GM06990 (cell line): ENCODE results near the gene EML1.

Experiments used
- DNase-seq: peaks from one replicate; pipeline ENCODE4 v3.0.0-alpha.2; 2011; ENCODE audit not compliant: insufficient read length; ENCODE audit errors: extremely low read depth
- H3K27me3 ChIP-seq: replicated peaks from 2 replicates; pipeline ENCODE4 v1.6.0; 2011; ENCODE audit warnings: low read length; ENCODE audit not compliant: control insufficient read depth, insufficient read depth
- H3K36me3 ChIP-seq: 2 replicates; pipeline ENCODE4 v1.5.1; 2011; ENCODE audit warnings: low read length; ENCODE audit not compliant: control insufficient read depth, insufficient read depth
- H3K4me3 ChIP-seq: replicated peaks from 2 replicates; pipeline ENCODE4 v1.5.1; 2011; ENCODE audit warnings: low read depth, mild to moderate bottlenecking, control low read depth, low read length
- TF ChIP-seq, protein P1 (sequence below): IDR thresholded peaks from 2 replicates; pipeline ENCODE4 v1.5.1; 2011; ENCODE audit warnings: low read length, control low read depth, mild to moderate bottlenecking, inconsistent platforms; ENCODE audit not compliant: insufficient read depth, poor library complexity, severe bottlenecking

EML1 gene

DNA sequence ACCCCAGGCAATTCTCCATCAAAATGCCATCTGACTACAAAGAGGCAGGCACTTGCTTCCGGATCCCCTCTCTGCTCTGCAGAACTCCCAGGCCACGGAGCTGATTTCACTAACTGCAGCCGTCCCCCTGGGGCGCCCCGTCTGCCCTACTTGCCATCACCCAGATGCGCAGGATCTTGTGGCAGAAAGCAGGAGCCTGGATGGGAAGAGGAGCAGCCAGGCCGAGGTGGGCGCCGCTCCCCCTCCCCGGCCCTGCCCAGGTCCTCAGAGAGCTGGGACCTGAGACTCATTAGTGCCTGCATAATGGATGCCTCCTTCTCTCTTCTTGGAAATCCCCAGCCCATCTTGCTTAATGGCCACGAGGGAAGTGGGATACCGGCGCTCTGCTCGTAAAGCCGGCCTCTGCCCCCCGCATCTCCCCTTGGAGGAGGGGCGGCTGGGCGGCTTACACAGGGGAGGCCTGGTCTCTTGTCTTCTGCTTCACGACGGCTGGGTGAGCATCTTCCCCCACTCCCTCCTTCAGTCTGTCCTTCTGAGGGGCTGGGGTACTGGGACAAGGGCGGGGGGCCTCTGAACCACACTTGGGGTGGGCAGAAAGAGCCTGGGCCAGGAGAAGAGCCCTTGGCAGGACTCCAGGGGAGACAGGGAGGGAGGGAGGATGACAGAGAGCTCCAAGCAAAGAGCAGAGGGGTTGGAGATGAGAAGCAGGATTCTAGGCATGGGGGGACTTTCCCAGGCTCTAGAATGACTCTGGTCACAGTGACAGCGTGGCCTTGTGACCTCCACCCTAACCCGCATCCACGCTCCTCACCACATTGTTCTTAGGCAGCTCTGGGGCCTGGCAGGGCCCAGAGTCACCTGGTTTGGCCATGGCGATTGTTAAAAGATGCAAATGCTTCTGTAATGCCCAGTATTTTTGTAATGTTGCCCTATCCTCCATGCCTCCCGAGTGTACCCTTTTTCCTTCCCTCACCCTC lies 19.4 kb upstream of the EML1 start:
- Histone ChIP-seq H3K36me3 (no peaks in the 10 kb centered on the region), H3K27me3 (peaks cover 2% of the 10 kb centered on the region; the same call in 1 of the 2 replicates), H3K4me3 (no peak overlapping the region)
- no peak for DNase-seq
- TF ChIP-seq, protein P1, sequence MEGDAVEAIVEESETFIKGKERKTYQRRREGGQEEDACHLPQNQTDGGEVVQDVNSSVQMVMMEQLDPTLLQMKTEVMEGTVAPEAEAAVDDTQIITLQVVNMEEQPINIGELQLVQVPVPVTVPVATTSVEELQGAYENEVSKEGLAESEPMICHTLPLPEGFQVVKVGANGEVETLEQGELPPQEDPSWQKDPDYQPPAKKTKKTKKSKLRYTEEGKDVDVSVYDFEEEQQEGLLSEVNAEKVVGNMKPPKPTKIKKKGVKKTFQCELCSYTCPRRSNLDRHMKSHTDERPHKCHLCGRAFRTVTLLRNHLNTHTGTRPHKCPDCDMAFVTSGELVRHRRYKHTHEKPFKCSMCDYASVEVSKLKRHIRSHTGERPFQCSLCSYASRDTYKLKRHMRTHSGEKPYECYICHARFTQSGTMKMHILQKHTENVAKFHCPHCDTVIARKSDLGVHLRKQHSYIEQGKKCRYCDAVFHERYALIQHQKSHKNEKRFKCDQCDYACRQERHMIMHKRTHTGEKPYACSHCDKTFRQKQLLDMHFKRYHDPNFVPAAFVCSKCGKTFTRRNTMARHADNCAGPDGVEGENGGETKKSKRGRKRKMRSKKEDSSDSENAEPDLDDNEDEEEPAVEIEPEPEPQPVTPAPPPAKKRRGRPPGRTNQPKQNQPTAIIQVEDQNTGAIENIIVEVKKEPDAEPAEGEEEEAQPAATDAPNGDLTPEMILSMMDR: no peak

DNA sequence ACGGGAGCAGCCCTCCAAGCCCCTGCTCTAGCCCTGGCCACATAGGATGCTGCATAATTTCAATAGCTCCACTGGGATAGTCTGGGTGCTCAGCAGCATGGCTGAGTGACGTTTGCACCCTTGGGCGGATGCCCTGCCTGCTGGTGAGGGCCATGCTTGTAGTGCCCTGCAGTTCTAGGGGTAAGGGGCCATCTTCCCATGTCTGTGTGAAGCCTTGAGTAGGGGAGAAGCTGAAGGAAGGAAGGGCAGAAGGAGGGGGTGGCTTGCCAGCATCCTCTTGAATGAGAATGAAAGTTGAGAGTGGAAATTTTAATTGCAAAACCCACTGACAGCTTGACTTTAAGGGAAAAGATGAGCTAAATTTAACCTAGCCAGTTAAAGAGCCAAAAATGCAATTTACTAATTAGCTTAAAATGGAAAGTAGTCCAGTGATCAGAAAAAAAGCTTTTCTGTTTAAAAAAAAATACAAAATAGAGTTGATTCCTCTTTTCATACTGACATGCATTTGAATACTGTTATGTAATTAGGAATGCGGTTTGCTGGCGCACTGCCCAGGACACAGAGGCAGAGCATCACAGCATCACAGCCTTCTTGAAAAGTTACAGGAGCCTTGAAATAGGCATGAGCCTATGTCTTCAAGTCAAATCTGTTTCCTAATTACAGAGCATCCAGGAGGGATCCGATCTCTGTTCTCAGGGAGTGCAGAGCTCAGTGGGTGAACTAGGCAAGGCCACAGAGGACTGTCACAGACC lies 18.5 kb upstream of the EML1 start:
- Histone ChIP-seq H3K36me3 (no peaks in the 10 kb centered on the region), H3K4me3 (no peak overlapping the region), H3K27me3 (peaks cover 2% of the 10 kb centered on the region; the same call in 1 of the 2 replicates)
- TF ChIP-seq, protein P1: no peak
- DNase-seq: no peak

DNA sequence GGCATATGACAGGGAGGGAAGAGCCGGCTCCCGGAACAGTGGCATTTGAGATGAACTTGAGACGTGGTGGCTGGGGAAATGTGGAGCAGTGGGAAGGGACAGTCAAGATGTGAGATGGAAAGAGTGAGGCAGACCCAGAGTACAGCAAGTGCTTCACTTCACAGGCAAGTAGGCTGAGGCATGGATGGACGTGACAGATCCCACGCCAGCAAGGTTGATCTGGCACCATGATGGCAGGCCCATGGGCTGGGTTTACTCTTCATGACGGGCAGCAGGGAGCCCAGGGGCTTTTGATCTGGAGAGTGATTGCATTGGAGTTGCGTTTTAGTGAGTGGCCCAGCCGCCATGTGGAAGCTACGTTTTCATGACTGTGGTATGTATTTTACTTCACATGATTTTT lies 17.9 kb upstream of the EML1 start:
- TF ChIP-seq, protein P1: no peak
- H3K4me3 ChIP-seq: no peak overlapping the region

DNA sequence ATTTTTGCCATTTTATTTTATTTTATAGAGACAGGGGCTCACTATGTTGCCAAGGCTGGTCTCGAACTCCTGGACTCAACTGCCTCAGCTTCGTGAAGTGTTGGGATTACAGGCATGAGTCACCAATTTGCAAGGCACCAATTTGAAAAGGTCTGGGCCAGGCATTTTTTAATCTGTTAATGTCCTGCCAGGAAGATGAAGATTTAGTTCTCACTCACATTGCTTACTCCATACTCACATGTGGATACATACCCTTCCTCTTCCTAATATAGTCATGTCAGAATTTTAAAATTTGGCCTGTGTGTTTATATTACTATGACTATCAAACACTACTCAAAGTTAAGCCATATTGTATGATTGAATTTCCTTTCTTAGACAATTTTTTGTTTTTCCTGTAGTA lies 15.3 kb upstream of the EML1 start:
- peaks cover 2% of the 10 kb centered on the region for H3K27me3 ChIP-seq
- no peaks in the 10 kb centered on the region for H3K36me3 ChIP-seq
- no peak overlapping the region for H3K4me3 ChIP-seq
- DNase-seq: no peak
- TF ChIP-seq, protein P1: no peak

More for the DNA sequence above, 17.9 kb upstream of the EML1 start:
- DNase-seq: no peak
- peaks cover 2% of the 10 kb centered on the region; the same call in 1 of the 2 replicates for H3K27me3 ChIP-seq
- H3K36me3 ChIP-seq: no peaks in the 10 kb centered on the region

DNA sequence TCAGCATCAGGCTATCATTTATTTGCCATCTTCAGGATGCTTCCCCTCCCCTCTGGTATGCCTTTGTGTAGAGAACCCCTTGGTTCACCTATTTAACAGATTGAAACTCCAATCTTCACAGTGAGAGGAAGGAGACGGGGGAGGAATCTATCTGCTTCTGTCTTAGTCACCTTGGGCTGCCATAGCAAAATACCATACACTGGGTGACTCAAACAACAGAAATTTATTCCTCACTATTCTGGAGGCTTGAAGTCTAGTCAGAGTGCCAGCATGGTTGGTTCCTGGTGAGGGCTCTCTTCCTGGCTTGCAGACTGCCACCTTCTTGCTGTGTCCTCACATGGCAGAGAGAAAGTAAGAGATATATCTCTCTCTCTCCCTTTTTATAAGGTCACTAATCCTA lies 13.5 kb upstream of the EML1 start:
- TF ChIP-seq, protein P1: no peak
- DNase-seq: no peak
- H3K36me3 ChIP-seq: no peaks in the 10 kb centered on the region

More for the DNA sequence above, 13.5 kb upstream of the EML1 start:
- no peak overlapping the region for H3K4me3 ChIP-seq
- peaks cover 2% of the 10 kb centered on the region for H3K27me3 ChIP-seq
